ENCODE measurements around the gene CILP2.

The CILP2 gene

GRCh38 chr19:19513682-19514081 lies 24.4 kb upstream of the CILP2 start:
- Histone ChIP-seq H3K9me2 (replicated peaks; ENCODE audit: low read depth, low read length) (no peaks in the 10 kb centered on the region), H3F3A (ENCODE audit: low read depth) (no peaks in the 10 kb centered on the region), H3K36me3 (ENCODE audit: insufficient read depth, low read length) (no peaks in the 10 kb centered on the region), H3K27me3 (ENCODE audit: insufficient read depth, low read length, poor library complexity, severe bottlenecking) (no peaks in the 10 kb centered on the region), H3K4me2 (ENCODE audit: low read depth, low read length, poor library complexity, severe bottlenecking) (no peak overlapping the region), H2AFZ (ENCODE audit: low read length) (no peak overlapping the region), H3K4me3 (ENCODE audit: low read length, poor library complexity, severe bottlenecking) (no peak overlapping the region), H3K9ac (ENCODE audit: low read depth, low read length, poor library complexity, severe bottlenecking) (no peak overlapping the region), H4K20me1 (ENCODE audit: insufficient read depth, low read length, poor library complexity, severe bottlenecking) (peaks cover 8% of the 10 kb centered on the region), H3K4me1 (ENCODE audit: insufficient read depth, low read length, poor library complexity, severe bottlenecking) (peaks cover 18% of the 10 kb centered on the region), H3K79me2 (ENCODE audit: insufficient read depth, low read length) (peaks cover 35% of the 10 kb centered on the region), H3K9me3 (ENCODE audit: insufficient read depth, low read depth, low read length) (no peaks in the 10 kb centered on the region)
- TF ChIP-seq EZH2phosphoT487 (IDR thresholded peaks at IDR 0.05; ENCODE audit: borderline replicate concordance), result no peak
- no peak for TF ChIP-seq CTCF (conservative IDR thresholded peaks at IDR 0.05; ENCODE audit: low read length)

GRCh38 chr19:19514215-19514657 lies 23.8 kb upstream of the CILP2 start:
- no peaks in the 10 kb centered on the region for H3K9me2 ChIP-seq (replicated peaks; ENCODE audit: low read depth, low read length)
- H3K4me1 ChIP-seq (ENCODE audit: insufficient read depth, low read length, poor library complexity, severe bottlenecking), result peaks cover 21% of the 10 kb centered on the region
- H3F3A ChIP-seq (ENCODE audit: low read depth), result no peaks in the 10 kb centered on the region
- H4K20me1 ChIP-seq (ENCODE audit: insufficient read depth, low read length, poor library complexity, severe bottlenecking), result peaks cover 8% of the 10 kb centered on the region
- H3K79me2 ChIP-seq (ENCODE audit: insufficient read depth, low read length), result peaks cover 41% of the 10 kb centered on the region
- no peak overlapping the region for H3K4me2 ChIP-seq (ENCODE audit: low read depth, low read length, poor library complexity, severe bottlenecking)
- H3K9me3 ChIP-seq (ENCODE audit: insufficient read depth, low read depth, low read length), result no peaks in the 10 kb centered on the region
- no peak overlapping the region for H3K4me3 ChIP-seq (ENCODE audit: low read length, poor library complexity, severe bottlenecking)
- H3K9ac ChIP-seq (ENCODE audit: low read depth, low read length, poor library complexity, severe bottlenecking), result no peak overlapping the region
- TF ChIP-seq CTCF (conservative IDR thresholded peaks at IDR 0.05; ENCODE audit: low read length) (no peak), EZH2phosphoT487 (IDR thresholded peaks at IDR 0.05; ENCODE audit: borderline replicate concordance) (no peak)
- no peaks in the 10 kb centered on the region for H3K27me3 ChIP-seq (ENCODE audit: insufficient read depth, low read length, poor library complexity, severe bottlenecking)
- no peaks in the 10 kb centered on the region for H3K36me3 ChIP-seq (ENCODE audit: insufficient read depth, low read length)
- no peak overlapping the region for H2AFZ ChIP-seq (ENCODE audit: low read length)

- H3K9me2 ChIP-seq (replicated peaks; ENCODE audit: low read depth, low read length), result no peaks in the 10 kb centered on the region
- H2AFZ ChIP-seq (ENCODE audit: low read length), result peak within 1 kb of the TSS; percentile 66
- H3F3A ChIP-seq (ENCODE audit: low read depth), result no peaks in the 10 kb centered on the region
- no peaks in the 10 kb centered on the region for H3K27me3 ChIP-seq (ENCODE audit: insufficient read depth, low read length, poor library complexity, severe bottlenecking)
- peak within 1 kb of the TSS; percentile 94 for H3K9ac ChIP-seq (ENCODE audit: low read depth, low read length, poor library complexity, severe bottlenecking)
- peaks cover 8% of the 10 kb centered on the region for H4K20me1 ChIP-seq (ENCODE audit: insufficient read depth, low read length, poor library complexity, severe bottlenecking)
- peaks cover 25% of the 10 kb centered on the region for H3K4me1 ChIP-seq (ENCODE audit: insufficient read depth, low read length, poor library complexity, severe bottlenecking)
- peak within 1 kb of the TSS; percentile 96 for H3K4me2 ChIP-seq (ENCODE audit: low read depth, low read length, poor library complexity, severe bottlenecking)
- H3K4me3 ChIP-seq (ENCODE audit: low read length, poor library complexity, severe bottlenecking), result peak within 1 kb of the TSS; percentile 92
- 0 out of 2 replicates have a peak, but pooled peaks cover 2% of the 10 kb centered on the region for H3K36me3 ChIP-seq (ENCODE audit: insufficient read depth, low read length)
- no peak for TF ChIP-seq CTCF (conservative IDR thresholded peaks at IDR 0.05; ENCODE audit: low read length)
- no peak for TF ChIP-seq EZH2phosphoT487 (IDR thresholded peaks at IDR 0.05; ENCODE audit: borderline replicate concordance)
- no peaks in the 10 kb centered on the region for H3K9me3 ChIP-seq (ENCODE audit: insufficient read depth, low read depth, low read length)
- peaks cover 49% of the 10 kb centered on the region for H3K79me2 ChIP-seq (ENCODE audit: insufficient read depth, low read length)
Measured at GRCh38 chr19:19514881-19515641, 23.0 kb upstream of the CILP2 start, which contains the start of gene TSSK6. TSS of gene TSSK6 (minus strand) at chr19:19515548. CDS start at chr19:19515427, 121 bp downstream.
